GM12873 (cell line): Measurements from ENCODE around the gene ATP6V1G2.

ENCODE experiments used
- CTCF ChIP-seq: IDR thresholded peaks from 2 replicates; pipeline ENCODE4 v1.5.1; 2012; ENCODE audit warnings: low read depth, mild to moderate bottlenecking, moderate library complexity, low read length, control low read depth; ENCODE audit not compliant: insufficient read depth; ENCODE audit errors: missing control alignments

The ATP6V1G2 gene

GRCh38 chr6:31559958-31560696 is 13.7 kb upstream of the ATP6V1G2 start:
- no peak for TF ChIP-seq CTCF

- no peak for TF ChIP-seq CTCF
These were observed 13.2 kb upstream of the ATP6V1G2 start for GRCh38 chr6:31559606-31559957.

DNA sequence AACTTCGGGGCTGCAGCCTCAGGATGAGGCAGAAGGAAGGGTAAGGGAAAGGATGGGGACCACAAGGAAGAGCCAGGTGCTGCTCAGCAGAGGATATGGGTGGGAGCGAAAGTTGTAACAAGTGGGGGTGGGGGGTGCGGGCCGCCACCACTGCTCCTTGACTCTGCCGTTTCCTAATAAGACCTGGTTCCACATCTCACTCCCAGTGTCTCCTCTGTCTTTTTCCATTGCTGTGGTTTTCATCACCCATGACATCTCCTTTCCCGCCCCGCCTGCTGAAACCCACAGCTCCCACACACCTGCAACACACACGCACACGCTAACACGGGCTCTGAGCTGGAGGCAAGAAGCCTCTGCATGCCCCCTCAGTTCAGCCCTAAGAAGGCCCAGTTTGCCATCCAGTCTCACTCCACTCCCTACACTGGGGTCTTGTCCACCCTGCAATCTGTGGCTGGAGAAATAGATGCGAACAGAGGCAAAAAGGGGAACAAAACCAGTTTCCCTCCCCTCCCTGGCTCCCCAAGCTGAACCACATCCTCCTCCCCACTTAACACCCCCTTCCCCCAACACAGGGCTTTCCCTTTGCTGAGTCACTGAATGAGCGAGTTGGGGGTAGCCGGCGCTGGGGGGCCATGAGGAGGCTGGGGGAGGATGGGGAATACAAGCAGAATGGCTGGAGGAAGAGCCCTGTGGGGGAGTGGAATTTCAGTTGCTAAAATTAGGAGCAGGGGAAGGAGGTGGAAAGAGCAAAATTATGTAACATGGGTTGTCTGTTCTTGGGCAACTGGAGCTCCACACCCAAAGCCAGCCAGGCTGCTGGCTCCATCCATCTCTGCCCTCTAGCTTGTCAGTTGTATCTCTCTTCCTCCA is 12.5 kb upstream of the ATP6V1G2 start:
- no peak for TF ChIP-seq CTCF

- no peak for TF ChIP-seq CTCF
These were observed 11.9 kb upstream of the ATP6V1G2 start for GRCh38 chr6:31558318-31558625.

GRCh38 chr6:31557443-31558317 is 11.3 kb upstream of the ATP6V1G2 start:
- no peak for TF ChIP-seq CTCF

GRCh38 chr6:31556307-31556706 is 9.9 kb upstream of the ATP6V1G2 start:
- TF ChIP-seq CTCF = no peak

- peak; percentile 77 for TF ChIP-seq CTCF
These were observed 5.0 kb upstream of the ATP6V1G2 start for GRCh38 chr6:31551371-31551770.
